H1 (cell line): ENCODE results near the gene IFNA1. TPM values are rescaled to one million over a fixed set of nuclear protein-coding genes. Genes with fewer than 3 reads are reported as not detected.

Source experiments
- CTCF ChIA-PET: fragments of 300-600 bp; sonication (Branson Sonifier 250); formaldehyde crosslinking; loops from one replicate; lab custom pipeline; 2021; ENCODE audit not compliant: partially characterized antibody; lab: Charles Lee
- POLR2A ChIA-PET: fragments of 300-600 bp; sonication (Branson Sonifier 250); formaldehyde crosslinking; loops from one replicate; lab custom pipeline; 2021; ENCODE audit warnings: inconsistent platforms; ENCODE audit not compliant: partially characterized antibody; lab: Charles Lee
- DNase-seq, 2 experiments: peaks; one replicate each; pipeline versions ENCODE4 v3.0.0 to v3.0.0-alpha.2; 2010 to 2022; ENCODE audit warnings: low spot score in 2 of 2, low read depth in 1 of 2, mixed read lengths in 1 of 2
- FAIRE-seq: peaks from 2 replicates; lab custom pipeline; 2011; peaks lifted over from hg19 to GRCh38; lab: Jason Lieb, UNC
- H2AFZ ChIP-seq: 2 replicates; pipeline ENCODE4 v1.8.1; 2012; ENCODE audit warnings: low read length, inconsistent platforms
- H2AK5ac ChIP-seq: 2 replicates; pipeline ENCODE4 v1.6.1; 2013; ENCODE audit warnings: low read depth, low read length
- H2BK120ac ChIP-seq: replicated peaks from 2 replicates; pipeline ENCODE3; 2013; ENCODE audit warnings: low read depth, low read length, inconsistent platforms
- H2BK12ac ChIP-seq: 2 replicates; pipeline ENCODE4 v1.6.1; 2013; ENCODE audit warnings: low read depth, low read length
- H2BK15ac ChIP-seq: 2 replicates; pipeline ENCODE4 v1.6.1; 2013; ENCODE audit warnings: low read length
- H2BK20ac ChIP-seq: 2 replicates; pipeline ENCODE4 v1.6.1; 2013; ENCODE audit warnings: low read length
- H2BK5ac ChIP-seq: 2 replicates; pipeline ENCODE4 v1.6.1; 2013; ENCODE audit warnings: low read depth, low read length
- H3K14ac ChIP-seq: 2 replicates; pipeline ENCODE4 v1.6.1; 2013; ENCODE audit warnings: inconsistent platforms; ENCODE audit not compliant: insufficient read length
- H3K18ac ChIP-seq: 2 replicates; pipeline ENCODE4 v1.6.1; 2013; ENCODE audit warnings: low read length; ENCODE audit errors: extremely low read depth
- H3K23ac ChIP-seq: 2 replicates; pipeline ENCODE4 v1.6.1; 2013; ENCODE audit warnings: inconsistent platforms; ENCODE audit not compliant: insufficient read length
- H3K23me2 ChIP-seq: 2 replicates; pipeline ENCODE4 v1.6.1; 2013; ENCODE audit warnings: low read depth, low read length
- H3K27ac ChIP-seq: 2 replicates; pipeline ENCODE4 v1.6.1; 2011; ENCODE audit warnings: low read depth, low read length, inconsistent platforms
- H3K27me3 ChIP-seq, 4 experiments: replicated peaks in 1 of 4; 1 replicate in 1 of 4; 2 replicates in 3 of 4; pipeline versions ENCODE4 v1.6.1 to v1.8.1; 2011 to 2013; ENCODE audit warnings: low read length in 3 of 4, mild to moderate bottlenecking in 3 of 4, inconsistent platforms in 2 of 4, mixed read lengths in 2 of 4, moderate library complexity in 1 of 4; ENCODE audit not compliant: control insufficient read depth in 3 of 4, insufficient read depth in 3 of 4; ENCODE audit errors: extremely low read depth in 1 of 4
- H3K36me3 ChIP-seq, 4 experiments: 2 replicates each; pipeline versions ENCODE4 v1.6.1 to v1.8.1; 2011 to 2013; ENCODE audit warnings: mild to moderate bottlenecking in 4 of 4, low read length in 3 of 4, moderate library complexity in 2 of 4, control low read depth in 1 of 4, inconsistent platforms in 1 of 4; ENCODE audit not compliant: insufficient read depth in 4 of 4, control insufficient read depth in 2 of 4
- H3K4ac ChIP-seq: replicated peaks from 2 replicates; pipeline ENCODE3; 2013; ENCODE audit warnings: low read length, low read depth, mixed read lengths, inconsistent platforms; ENCODE audit not compliant: insufficient read length
- H3K4me1 ChIP-seq, 4 experiments: replicated peaks in 1 of 4; 1 replicate in 1 of 4; 2 replicates in 3 of 4; pipeline versions ENCODE4 v1.6.1 to v1.8.1; 2011 to 2013; ENCODE audit warnings: low read length in 3 of 4, inconsistent platforms in 2 of 4, mixed read lengths in 1 of 4; ENCODE audit not compliant: insufficient read depth in 4 of 4, control insufficient read depth in 3 of 4
- H3K4me2 ChIP-seq, 2 experiments: 2 replicates each; pipeline versions ENCODE4 v1.6.1 to v1.8.1; 2011 to 2013; ENCODE audit warnings: low read depth in 2 of 2, low read length in 2 of 2, control low read depth in 1 of 2, inconsistent platforms in 1 of 2, mild to moderate bottlenecking in 1 of 2; ENCODE audit not compliant: insufficient read depth in 1 of 2
- H3K4me3 ChIP-seq, 4 experiments: fragments of 200-600, 300-600 bp in 1 of 4; sonication (generic), shearing (Covaris generic), sonication (Bioruptor Twin) in 1 of 4; 2 replicates each; pipeline versions ENCODE4 v1.5.1 to v1.8.1; 2011 to 2016; ENCODE audit warnings: low read length in 4 of 4, low read depth in 3 of 4, control low read depth in 2 of 4, inconsistent platforms in 2 of 4, mild to moderate bottlenecking in 2 of 4, mixed read lengths in 1 of 4, moderate library complexity in 1 of 4; ENCODE audit not compliant: insufficient read depth in 2 of 4; ENCODE audit errors: extremely low read depth in 1 of 4
- H3K56ac ChIP-seq: replicated peaks from 2 replicates; pipeline ENCODE3; 2013; ENCODE audit warnings: low read depth, mild to moderate bottlenecking, mixed read lengths, low read length, inconsistent platforms; ENCODE audit not compliant: insufficient read length
- H3K79me1 ChIP-seq: 2 replicates; pipeline ENCODE4 v1.6.1; 2013; ENCODE audit warnings: low read depth, low read length, control low read depth
- H3K79me2 ChIP-seq, 2 experiments: 2 replicates each; pipeline versions ENCODE4 v1.6.1 to v1.8.1; 2012 to 2013; ENCODE audit warnings: low read length in 2 of 2, mild to moderate bottlenecking in 2 of 2, inconsistent platforms in 1 of 2; ENCODE audit not compliant: insufficient read depth in 2 of 2, control insufficient read depth in 1 of 2
- H3K9ac ChIP-seq, 4 experiments: replicated peaks in 1 of 4; 1 replicate in 1 of 4; 2 replicates in 3 of 4; pipeline versions ENCODE4 v1.6.1 to v1.8.1; 2011 to 2013; ENCODE audit warnings: low read depth in 3 of 4, low read length in 3 of 4, control low read depth in 2 of 4, mild to moderate bottlenecking in 2 of 4, moderate library complexity in 2 of 4, inconsistent platforms in 1 of 4; ENCODE audit errors: extremely low read depth in 1 of 4
- H3K9me3 ChIP-seq, 2 experiments: 2 replicates each; pipeline versions ENCODE4 v1.6.1 to v1.8.1; 2012 to 2013; ENCODE audit warnings: mild to moderate bottlenecking in 2 of 2, moderate library complexity in 2 of 2, control low read depth in 1 of 2, inconsistent platforms in 1 of 2, low read depth in 1 of 2, low read length in 1 of 2, mixed read lengths in 1 of 2; ENCODE audit not compliant: insufficient read depth in 2 of 2
- H4K20me1 ChIP-seq, 2 experiments: replicated peaks in 1 of 2; 2 replicates each; pipeline versions ENCODE3 to v1.8.1; 2011 to 2013; ENCODE audit warnings: inconsistent platforms in 2 of 2, low read length in 2 of 2, mild to moderate bottlenecking in 1 of 2; ENCODE audit not compliant: insufficient read depth in 2 of 2, control insufficient read depth in 1 of 2
- H4K5ac ChIP-seq: 2 replicates; pipeline ENCODE4 v1.6.1; 2013; ENCODE audit warnings: low read length, low read depth, mixed read lengths, inconsistent platforms; ENCODE audit not compliant: insufficient read length
- H4K8ac ChIP-seq: 2 replicates; pipeline ENCODE4 v1.8.0; 2013; ENCODE audit warnings: mild to moderate bottlenecking, moderate library complexity, low read length, inconsistent platforms; ENCODE audit not compliant: insufficient read depth; ENCODE audit errors: extremely low read depth
- H4K91ac ChIP-seq: replicated peaks from 2 replicates; pipeline ENCODE3; 2013; ENCODE audit warnings: low read length, mixed read lengths, inconsistent platforms; ENCODE audit not compliant: insufficient read length
- ASH2L ChIP-seq: fragments of 200-600, 300-600 bp; sonication (generic); IDR thresholded peaks from one replicate; pipeline ENCODE4 v1.7.1; 2017; ENCODE audit warnings: low read length
- CTCF ChIP-seq, 3 experiments: IDR thresholded peaks; 1 replicate in 2 of 3; 2 replicates in 1 of 3; pipeline versions ENCODE4 v1.5.1 to v1.6.1; 2011; ENCODE audit warnings: low read length in 3 of 3, mild to moderate bottlenecking in 3 of 3, inconsistent platforms in 2 of 3, low read depth in 1 of 3, moderate library complexity in 1 of 3; ENCODE audit not compliant: insufficient read depth in 1 of 3; ENCODE audit errors: control extremely low read depth in 1 of 3
- JUND ChIP-seq: IDR thresholded peaks from 2 replicates; pipeline ENCODE4 v1.6.1; 2011; ENCODE audit warnings: mild to moderate bottlenecking, improper control_type of control experiment, low read length
- KDM1A ChIP-seq: fragments of 200-600, 300-600 bp; sonication (generic); IDR thresholded peaks from 2 replicates; pipeline ENCODE4 v1.7.1; 2016; ENCODE audit warnings: mild to moderate bottlenecking, low read length, borderline replicate concordance
- KDM4A ChIP-seq: IDR thresholded peaks from one replicate; pipeline ENCODE4 v1.7.1; 2012; ENCODE audit warnings: low read depth, mild to moderate bottlenecking, moderate library complexity, low read length, inconsistent platforms; ENCODE audit not compliant: severe bottlenecking
- POU5F1 ChIP-seq: IDR thresholded peaks from 2 replicates; pipeline ENCODE4 v1.6.1; 2011; ENCODE audit warnings: low read depth, mild to moderate bottlenecking, low read length, moderate library complexity
- RAD21 ChIP-seq, 2 experiments: IDR thresholded peaks in 1 of 2; conservative IDR thresholded peaks in 1 of 2; 2 replicates each; pipeline ENCODE4 v1.6.1; 2011; ENCODE audit warnings: low read depth in 2 of 2, low read length in 2 of 2, improper control_type of control experiment in 1 of 2, inconsistent platforms in 1 of 2, mild to moderate bottlenecking in 1 of 2, moderate library complexity in 1 of 2
- RFX5 ChIP-seq: IDR thresholded peaks from 2 replicates; pipeline ENCODE4 v1.6.1; 2011; ENCODE audit warnings: low read depth, low read length, improper control_type of control experiment, borderline replicate concordance
- SIRT6 ChIP-seq: IDR thresholded peaks from one replicate; pipeline ENCODE4 v1.7.1; 2012; ENCODE audit warnings: low read length, inconsistent platforms
- SUZ12 ChIP-seq: fragments of 200-600 bp; sonication (generic); IDR thresholded peaks from 2 replicates; pipeline ENCODE4 v1.6.1; 2012; ENCODE audit warnings: mild to moderate bottlenecking, inconsistent platforms, low read length, moderate library complexity, mixed read lengths
- TAF7 ChIP-seq: optimal IDR thresholded peaks from 2 replicates; pipeline ENCODE3; 2011; ENCODE audit warnings: low read depth, mild to moderate bottlenecking, inconsistent platforms, low read length, moderate library complexity, borderline replicate concordance
- TBP ChIP-seq: IDR thresholded peaks from 2 replicates; pipeline ENCODE4 v1.6.1; 2011; ENCODE audit warnings: low read depth, low read length, improper control_type of control experiment
- WGBS, 2 experiments: shearing (Covaris generic) in 1 of 2; methylation state at CpG; one replicate each; pipeline versions ENCODE4 v1.1.6 to v1.1.7; 2013 to 2015; ENCODE audit warnings: low lambda C conversion rate in 2 of 2, mixed read lengths in 2 of 2, inconsistent platforms in 1 of 2, low coverage in 1 of 2, missing lambda C conversion rate in 1 of 2; ENCODE audit not compliant: insufficient replicate concordance in 2 of 2, insufficient coverage in 1 of 2, insufficient read length in 1 of 2; ENCODE audit errors: extremely low coverage in 1 of 2, missing lambda C conversion rate in 1 of 2; 5-methylcytosine and 5-hydroxymethylcytosine counted together
- polyA plus RNA-seq, 7 experiments: library from polyadenylated mRNA; depleted of rRNA in 3 of 7; stranded (reverse) in 5 of 7; unstranded in 2 of 7; fragments of >200 nt in 5 of 7; fragments of 200-250 nt in 2 of 7; gene quantifications; 1 replicate in 5 of 7; 2 replicates in 1 of 7; 4 replicates in 1 of 7; pipeline versions ENCODE4 v1.2.1 to v1.2.3, GENCODE V29; 2011 to 2013; ENCODE audit warnings: missing spikeins in 2 of 7, mixed read lengths in 2 of 7
- total RNA-seq: library from RNA; stranded (reverse); fragmentation: NEBNext Ultra II Directional; extraction: Animal tissue kit (Norgen Biotek cat#: 25700); gene quantifications from 2 replicates; pipeline ENCODE4 v1.2.1, GENCODE V29; 2021

IFNA1 gene
- total and polyA plus RNA-seq, 2 of the 8 experiments (the other 6 are each of a cell fraction or from before 2014, with no cell fraction given): not detected

- Histone ChIP-seq H3K4ac (no peak overlapping the region), H3K14ac (no peak overlapping the region), H3K36me3 (no peaks in the 10 kb centered on the region), H3K27ac (no peak overlapping the region), H4K8ac (no peak overlapping the region), H3K23me2 (no peaks in the 10 kb centered on the region), H4K5ac (no peak overlapping the region), H2AK5ac (no peak overlapping the region), H2AFZ (peak overlapping the region; percentile 58; the same call in 1 of the 2 replicates), H3K4me1 (no peaks in the 10 kb centered on the region), H3K4me3 (no peak overlapping the region), H4K91ac (no peak overlapping the region), H3K27me3 (no peaks in the 10 kb centered on the region), H3K18ac (no peak overlapping the region), H2BK12ac (no peak overlapping the region), H2BK15ac (no peak overlapping the region), H3K23ac (no peak overlapping the region), H2BK5ac (no peak overlapping the region), H2BK20ac (no peak overlapping the region), H3K9ac (no peak overlapping the region), H3K79me1 (no peaks in the 10 kb centered on the region), H3K9me3 (no peaks in the 10 kb centered on the region), H4K20me1 (no peaks in the 10 kb centered on the region), H3K4me2 (no peak overlapping the region), H2BK120ac (no peak overlapping the region), H3K79me2 (no peaks in the 10 kb centered on the region), H3K56ac (no peak overlapping the region)
- FAIRE-seq: no peak
- no peak for DNase-seq
- CTCF ChIA-PET: interaction anchor here (1.1 to 1.9 kb wide), 7 partner anchors 8 to 179 kb away, joined by 3 to 6 read pairs (median 3); no protein-coding TSS in a partner anchor
- POLR2A ChIA-PET: no interaction called here
- 67% methylated on average over 5 of the region's 5 CpGs; no CpG with 5 or more reads in 1 of the 2 experiments for WGBS, 2 experiments
- no peak for TF ChIP-seq JUND
- TF ChIP-seq POU5F1: no peak
- peak; percentile 45 to 51 for TF ChIP-seq RAD21 (IDR thresholded peaks at IDR 0.05 in 1 of 2, conservative IDR thresholded peaks at IDR 0.05 in 1 of 2; ENCODE audit: low read depth in 2 of 2, low read length in 2 of 2)
- TF ChIP-seq RFX5: no peak
- TF ChIP-seq CTCF (IDR thresholded peaks at IDR 0.05; ENCODE audit: control extremely low read depth in 1 of 3, insufficient read depth in 1 of 3, low read depth in 1 of 3, low read length in 3 of 3): peak; percentile 47 to 71 (median 60)
- TF ChIP-seq KDM1A: no peak
- TF ChIP-seq ASH2L: no peak
- no peak for TF ChIP-seq SIRT6
- no peak for TF ChIP-seq TBP
- no peak for TF ChIP-seq KDM4A
- no peak for TF ChIP-seq SUZ12
- TF ChIP-seq TAF7: no peak
These were observed 26.6 kb upstream of the IFNA1 start for GRCh38 chr9:21413624-21414023.
